Measurements from ENCODE around the gene BHLHE40.

BHLHE40 gene

DNA sequence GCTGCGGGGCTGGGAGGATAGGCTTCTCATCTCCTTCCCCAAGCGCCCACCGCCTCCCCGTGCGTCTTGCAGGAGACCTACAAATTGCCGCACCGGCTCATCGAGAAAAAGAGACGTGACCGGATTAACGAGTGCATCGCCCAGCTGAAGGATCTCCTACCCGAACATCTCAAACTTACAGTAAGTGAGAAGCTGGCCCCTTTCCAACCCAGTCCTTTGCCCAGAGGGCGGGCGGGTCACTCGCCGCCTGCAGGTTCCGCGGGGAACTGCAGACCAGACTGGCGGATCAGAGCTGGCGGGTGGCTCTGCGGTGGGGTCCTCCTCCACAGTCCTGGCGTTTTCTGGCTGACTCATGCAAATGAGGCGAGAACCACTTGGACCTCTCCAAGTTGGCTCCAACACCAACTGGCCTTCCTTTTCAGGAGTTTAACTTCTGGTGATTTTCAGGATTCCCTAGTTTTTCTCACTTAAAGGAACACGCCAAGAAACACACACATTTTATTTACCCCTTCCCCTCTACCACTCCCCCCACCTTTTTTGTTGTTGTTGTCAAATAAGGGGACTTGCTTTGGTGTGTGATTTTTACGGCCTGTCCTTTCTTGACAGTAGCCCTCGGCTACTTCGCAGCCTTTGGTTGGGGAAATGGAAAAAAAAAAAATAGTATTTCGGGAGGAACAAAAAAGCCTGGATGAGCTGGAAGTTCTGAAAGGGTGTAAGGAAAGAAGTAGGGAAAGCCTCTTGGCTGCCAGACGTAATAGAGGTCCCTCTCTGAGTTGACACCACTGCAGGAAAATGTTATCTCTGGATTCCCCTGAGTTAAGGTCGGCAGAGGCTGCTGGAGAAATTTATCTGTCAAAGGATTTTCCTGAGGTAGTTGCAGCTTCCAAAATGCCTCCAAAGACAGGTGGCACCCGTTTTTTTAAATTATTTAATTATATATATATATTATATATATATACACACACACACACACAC is 1.3 kb downstream of the BHLHE40 start:
- ChIA-PET POLR2A (interaction anchor here (0.8 to 11.7 kb wide), 10 partner anchors 27 to 269 kb away, joined by 3 to 332 read pairs (median 12); no protein-coding TSS in a partner anchor), CTCF (interaction anchor here (0.6 to 12.6 kb wide), 23 partner anchors 8 to 630 kb away, joined by 3 to 94 read pairs (median 5); no protein-coding TSS in a partner anchor)
- Histone ChIP-seq H3K4me3 (ENCODE audit: low read depth, low read length) (peak overlapping the region; percentile 83), H3K9me3 (ENCODE audit: control insufficient read depth, insufficient read depth, low read depth, low read length) (no peaks in the 10 kb centered on the region), H3K4me1 (ENCODE audit: control insufficient read depth, insufficient read depth, low read length) (peaks cover 20% of the 10 kb centered on the region), H3K27ac (ENCODE audit: extremely low read depth, low read depth, low read length) (peak overlapping the region; percentile 99), H3K36me3 (ENCODE audit: control insufficient read depth in 2 of 2, insufficient read depth in 1 of 2, low read length in 2 of 2) (peaks cover 8 to 36% of the 10 kb centered on the region in 2 experiments; a peak in 2 of 3 replicates)
- TF ChIP-seq, protein P1, sequence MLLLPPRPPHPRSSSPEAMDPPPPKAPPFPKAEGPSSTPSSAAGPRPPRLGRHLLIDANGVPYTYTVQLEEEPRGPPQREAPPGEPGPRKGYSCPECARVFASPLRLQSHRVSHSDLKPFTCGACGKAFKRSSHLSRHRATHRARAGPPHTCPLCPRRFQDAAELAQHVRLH (tag by site-specific recombination; IDR thresholded peaks at IDR 0.05), result peak; percentile 24
- no peak for TF ChIP-seq ZFP41 (tag by site-specific recombination; IDR thresholded peaks at IDR 0.05; ENCODE audit: borderline replicate concordance)
- peak; percentile 92 for TF ChIP-seq ZFP69B (tag by site-specific recombination; IDR thresholded peaks at IDR 0.05)
- TF ChIP-seq ZSCAN4 (tag by site-specific recombination; IDR thresholded peaks at IDR 0.05), result peak; percentile 28
- peak; percentile 97 for TF ChIP-seq ZBTB17 (tag by site-specific recombination; IDR thresholded peaks at IDR 0.05)
- no peak for TF ChIP-seq ZNF558 (tag by site-specific recombination; IDR thresholded peaks at IDR 0.05)
- no peak for TF ChIP-seq ZNF645 (tag by site-specific recombination; IDR thresholded peaks at IDR 0.05)
- no peak for TF ChIP-seq GLI2 (tag by site-specific recombination; IDR thresholded peaks at IDR 0.05; ENCODE audit: borderline replicate concordance, low read depth)
- peak; percentile 77; the same call in 1 of the 2 replicates for TF ChIP-seq TRIM28 (IDR thresholded peaks at IDR 0.05; ENCODE audit: borderline replicate concordance, low read length)
- peak; percentile 50 for TF ChIP-seq SP3 (tag by site-specific recombination; IDR thresholded peaks at IDR 0.05)
- TF ChIP-seq ZNF202 (tag by site-specific recombination; IDR thresholded peaks at IDR 0.05; ENCODE audit: borderline replicate concordance), result no peak
- 0 out of 2 replicates have a peak, but pooled peaks have one; percentile 50 for TF ChIP-seq REPIN1 (tag by site-specific recombination; IDR thresholded peaks at IDR 0.05; ENCODE audit: low read depth)
- TF ChIP-seq ZNF548 (tag by site-specific recombination; IDR thresholded peaks at IDR 0.05), result no peak
- TF ChIP-seq ZFHX2 (tag by site-specific recombination; conservative IDR thresholded peaks at IDR 0.05), result peak; percentile 45; the same call in 1 of the 2 replicates
- peak; percentile 61 for TF ChIP-seq KLF10 (tag by site-specific recombination; IDR thresholded peaks at IDR 0.05)
- no peak for TF ChIP-seq MEIS1 (CRISPR knock-in tag; IDR thresholded peaks at IDR 0.05; ENCODE audit: borderline replicate concordance)
- no peak for TF ChIP-seq ZNF16 (tag by site-specific recombination; IDR thresholded peaks at IDR 0.05; ENCODE audit: low read depth)
- no peak for TF ChIP-seq ZNF544 (tag by site-specific recombination; IDR thresholded peaks at IDR 0.05)
- TF ChIP-seq ZNF138 (tag by site-specific recombination; IDR thresholded peaks at IDR 0.05; ENCODE audit: borderline replicate concordance), result no peak
- peak; percentile 96 for TF ChIP-seq ZNF660 (tag by site-specific recombination; IDR thresholded peaks at IDR 0.05)
- TF ChIP-seq KLF16 (tag by site-specific recombination; IDR thresholded peaks at IDR 0.05), result peak; percentile 48; the same call in 1 of the 2 replicates
- TF ChIP-seq ZNF398 (tag by site-specific recombination; IDR thresholded peaks at IDR 0.05), result peak; percentile 32; the same call in 1 of the 2 replicates
- TF ChIP-seq GLIS2 (tag by site-specific recombination; IDR thresholded peaks at IDR 0.05), result peak; percentile 94
- TF ChIP-seq ZNF223 (tag by site-specific recombination; IDR thresholded peaks at IDR 0.05), result no peak
- TF ChIP-seq ZNF366 (tag by site-specific recombination; conservative IDR thresholded peaks at IDR 0.05), result peak; percentile 35; the same call in 1 of the 2 replicates
- TF ChIP-seq ZNF48 (tag by site-specific recombination; IDR thresholded peaks at IDR 0.05), result no peak
- no peak for TF ChIP-seq ZNF148 (tag by site-specific recombination; IDR thresholded peaks at IDR 0.05; ENCODE audit: borderline replicate concordance)
- TF ChIP-seq OVOL3 (tag by site-specific recombination; IDR thresholded peaks at IDR 0.05), result no peak
- TF ChIP-seq, protein P2, sequence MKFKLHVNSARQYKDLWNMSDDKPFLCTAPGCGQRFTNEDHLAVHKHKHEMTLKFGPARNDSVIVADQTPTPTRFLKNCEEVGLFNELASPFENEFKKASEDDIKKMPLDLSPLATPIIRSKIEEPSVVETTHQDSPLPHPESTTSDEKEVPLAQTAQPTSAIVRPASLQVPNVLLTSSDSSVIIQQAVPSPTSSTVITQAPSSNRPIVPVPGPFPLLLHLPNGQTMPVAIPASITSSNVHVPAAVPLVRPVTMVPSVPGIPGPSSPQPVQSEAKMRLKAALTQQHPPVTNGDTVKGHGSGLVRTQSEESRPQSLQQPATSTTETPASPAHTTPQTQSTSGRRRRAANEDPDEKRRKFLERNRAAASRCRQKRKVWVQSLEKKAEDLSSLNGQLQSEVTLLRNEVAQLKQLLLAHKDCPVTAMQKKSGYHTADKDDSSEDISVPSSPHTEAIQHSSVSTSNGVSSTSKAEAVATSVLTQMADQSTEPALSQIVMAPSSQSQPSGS (tag by site-specific recombination; IDR thresholded peaks at IDR 0.05; ENCODE audit: low read depth), result no peak

All from HEK293 (cell line).